ENCODE data around the gene ZNF425.
A peak's percentile ranks its signal among the peaks of the same experiment; 100 is the strongest.

Gene ZNF425

GRCh38 chr7:149126662-149127266, 640 bp upstream of the ZNF425 start:
- 0 out of 2 replicates have a peak, but pooled peaks have one; percentile 49 for TF ChIP-seq CTCF (conservative IDR thresholded peaks at IDR 0.05)
- TF ChIP-seq ZFX (IDR thresholded peaks at IDR 0.05) = no peak
- peak overlapping the region; percentile 95 for H3K27ac ChIP-seq

- TF ChIP-seq ZFX (IDR thresholded peaks at IDR 0.05) = no peak
- no peak for TF ChIP-seq CTCF (conservative IDR thresholded peaks at IDR 0.05)
Observed at GRCh38 chr7:149125189-149125862, 798 bp downstream of the ZNF425 start.

GRCh38 chr7:149109969-149110368, 16.2 kb downstream of the ZNF425 start:
- no peak for TF ChIP-seq CTCF (conservative IDR thresholded peaks at IDR 0.05)
- no peak for TF ChIP-seq ZFX (IDR thresholded peaks at IDR 0.05)
- no peak overlapping the region for H3K27ac ChIP-seq

More at GRCh38 chr7:149125189-149125862, 798 bp downstream of the ZNF425 start:
- H3K27ac ChIP-seq = peak overlapping the region; percentile 95

- no peak for TF ChIP-seq CTCF (conservative IDR thresholded peaks at IDR 0.05)
- no peak for TF ChIP-seq ZFX (IDR thresholded peaks at IDR 0.05)
- no peak overlapping the region for H3K27ac ChIP-seq
Observed at GRCh38 chr7:149104749-149105148, 21.4 kb downstream of the ZNF425 start.

- no peak overlapping the region for H3K27ac ChIP-seq
- no peak for TF ChIP-seq ZFX (IDR thresholded peaks at IDR 0.05)
- no peak for TF ChIP-seq CTCF (conservative IDR thresholded peaks at IDR 0.05)
Observed at GRCh38 chr7:149104214-149104613, 21.9 kb downstream of the ZNF425 start.

GRCh38 chr7:149103424-149103823, 22.7 kb downstream of the ZNF425 start:
- H3K27ac ChIP-seq = no peak overlapping the region
- no peak for TF ChIP-seq ZFX (IDR thresholded peaks at IDR 0.05)
- TF ChIP-seq CTCF (conservative IDR thresholded peaks at IDR 0.05) = no peak

- no peak overlapping the region for H3K27ac ChIP-seq
- TF ChIP-seq ZFX (IDR thresholded peaks at IDR 0.05) = no peak
- TF ChIP-seq CTCF (conservative IDR thresholded peaks at IDR 0.05) = no peak
Observed at GRCh38 chr7:149102666-149103065, 23.5 kb downstream of the ZNF425 start.
